H9 (cell line): Measurements from ENCODE around the gene RNF141. TPM values are rescaled to one million over a fixed set of nuclear protein-coding genes. Genes with fewer than 3 reads are reported as not detected.

Experiments
- DNase-seq: peaks from one replicate; pipeline ENCODE4 v3.0.0-alpha.2; 2017
- H2AFZ ChIP-seq: one replicate; pipeline ENCODE4 v1.6.1; 2013; ENCODE audit warnings: mild to moderate bottlenecking, low read length, control low read depth, moderate library complexity
- H2AK5ac ChIP-seq: 2 replicates; pipeline ENCODE4 v1.6.1; 2013; ENCODE audit warnings: low read length, control low read depth, mixed read lengths; ENCODE audit not compliant: insufficient read length
- H2BK120ac ChIP-seq: one replicate; pipeline ENCODE4 v1.6.1; 2013; ENCODE audit warnings: low read depth, mild to moderate bottlenecking, low read length, control low read depth, inconsistent platforms; ENCODE audit not compliant: poor library complexity, severe bottlenecking
- H2BK12ac ChIP-seq: 2 replicates; pipeline ENCODE4 v1.6.1; 2013; ENCODE audit warnings: low read length, control low read depth, mixed read lengths, low read depth; ENCODE audit not compliant: insufficient read length
- H2BK15ac ChIP-seq: 2 replicates; pipeline ENCODE4 v1.6.1; 2013; ENCODE audit warnings: low read depth, low read length, control low read depth
- H2BK20ac ChIP-seq: one replicate; pipeline ENCODE4 v1.6.1; 2013; ENCODE audit warnings: low read depth, mild to moderate bottlenecking, low read length, control low read depth, inconsistent platforms; ENCODE audit not compliant: poor library complexity, severe bottlenecking
- H2BK5ac ChIP-seq: 2 replicates; pipeline ENCODE4 v1.6.1; 2013; ENCODE audit warnings: low read length, control low read depth, mixed read lengths; ENCODE audit not compliant: insufficient read length
- H3K14ac ChIP-seq: 2 replicates; pipeline ENCODE4 v1.6.1; 2013; ENCODE audit warnings: low read length, control low read depth; ENCODE audit not compliant: insufficient read depth
- H3K18ac ChIP-seq: 2 replicates; pipeline ENCODE4 v1.6.1; 2013; ENCODE audit warnings: low read depth, mild to moderate bottlenecking, mixed read lengths, low read length, control low read depth; ENCODE audit not compliant: insufficient read length
- H3K23ac ChIP-seq: 2 replicates; pipeline ENCODE4 v1.6.1; 2013; ENCODE audit warnings: low read length, control low read depth, mixed read lengths, low read depth; ENCODE audit not compliant: insufficient read length
- H3K23me2 ChIP-seq: 2 replicates; pipeline ENCODE4 v1.6.1; 2013; ENCODE audit warnings: low read depth, mild to moderate bottlenecking, mixed read lengths, low read length, control low read depth; ENCODE audit not compliant: insufficient read length, poor library complexity, severe bottlenecking
- H3K27ac ChIP-seq: 2 replicates; pipeline ENCODE4 v1.5.1; 2013; ENCODE audit warnings: low read length, control low read depth, mixed read lengths, low read depth; ENCODE audit not compliant: insufficient read length
- H3K27me3 ChIP-seq: 2 replicates; pipeline ENCODE4 v1.6.1; 2013; ENCODE audit warnings: low read length, control low read depth, inconsistent platforms; ENCODE audit not compliant: insufficient read depth
- H3K4ac ChIP-seq: 2 replicates; pipeline ENCODE4 v1.6.1; 2013; ENCODE audit warnings: low read depth, mild to moderate bottlenecking, control low read depth, inconsistent platforms, low read length, moderate library complexity
- H3K4me1 ChIP-seq: 2 replicates; pipeline ENCODE4 v1.6.1; 2013; ENCODE audit warnings: low read length, control low read depth, inconsistent platforms; ENCODE audit not compliant: insufficient read depth
- H3K4me2 ChIP-seq: 2 replicates; pipeline ENCODE4 v1.6.1; 2013; ENCODE audit warnings: low read length, control low read depth, mixed read lengths; ENCODE audit not compliant: insufficient read length, insufficient read depth
- H3K56ac ChIP-seq: 2 replicates; pipeline ENCODE4 v1.6.1; 2013; ENCODE audit warnings: low read depth, mild to moderate bottlenecking, mixed read lengths, low read length, control low read depth; ENCODE audit not compliant: insufficient read length
- H3K79me1 ChIP-seq: 2 replicates; pipeline ENCODE4 v1.6.1; 2013; ENCODE audit warnings: low read depth, mild to moderate bottlenecking, moderate library complexity, low read length, control low read depth, inconsistent platforms; ENCODE audit not compliant: insufficient read depth, poor library complexity, severe bottlenecking
- H3K79me2 ChIP-seq: 2 replicates; pipeline ENCODE4 v1.6.1; 2013; ENCODE audit warnings: low read length, control low read depth, inconsistent platforms; ENCODE audit not compliant: insufficient read depth
- H3K9ac ChIP-seq: 2 replicates; pipeline ENCODE4 v1.6.1; 2013; ENCODE audit warnings: low read length, control low read depth, mixed read lengths; ENCODE audit not compliant: insufficient read length; ENCODE audit errors: extremely low read depth
- H3K9me3 ChIP-seq: one replicate; pipeline ENCODE4 v1.6.1; 2013; ENCODE audit warnings: low read depth, low read length, inconsistent platforms; ENCODE audit not compliant: control insufficient read depth
- H3T11ph ChIP-seq: one replicate; pipeline ENCODE4 v1.6.1; 2013; ENCODE audit warnings: mild to moderate bottlenecking, low read length, control low read depth, inconsistent platforms
- H4K20me1 ChIP-seq: one replicate; pipeline ENCODE4 v1.6.1; 2013; ENCODE audit not compliant: control insufficient read depth, insufficient read length, insufficient read depth
- H4K5ac ChIP-seq: 2 replicates; pipeline ENCODE4 v1.6.1; 2013; ENCODE audit warnings: low read depth, mild to moderate bottlenecking, mixed read lengths, low read length, control low read depth; ENCODE audit not compliant: insufficient read length
- H4K8ac ChIP-seq: replicated peaks from 2 replicates; pipeline ENCODE4 v1.6.1; 2013; ENCODE audit warnings: low read length, control low read depth, mixed read lengths, low read depth; ENCODE audit not compliant: insufficient read length
- H4K91ac ChIP-seq: 2 replicates; pipeline ENCODE4 v1.6.1; 2013; ENCODE audit warnings: low read depth, mild to moderate bottlenecking, moderate library complexity, mixed read lengths, low read length, control low read depth; ENCODE audit not compliant: insufficient read length
- H3K27ac Mint-ChIP-seq, 3 experiments: 2 replicates in 2 of 3; 3 replicates in 1 of 3; pipeline ENCODE4 v1.8.0; 2020 to 2021; ENCODE audit warnings: mixed read lengths in 3 of 3, mild to moderate bottlenecking in 1 of 3, moderate library complexity in 1 of 3
- H3K27me3 Mint-ChIP-seq: 2 replicates; pipeline ENCODE4 v1.8.0; 2021; ENCODE audit warnings: low read depth, mild to moderate bottlenecking, moderate library complexity, mixed read lengths
- H3K36me3 Mint-ChIP-seq, 3 experiments: 2 replicates in 2 of 3; 3 replicates in 1 of 3; pipeline ENCODE4 v1.8.0; 2020 to 2021; ENCODE audit warnings: low read depth in 3 of 3, mixed read lengths in 3 of 3; ENCODE audit not compliant: insufficient read depth in 1 of 3
- H3K4me1 Mint-ChIP-seq, 2 experiments: 2 replicates each; pipeline ENCODE4 v1.8.0; 2020; ENCODE audit warnings: mixed read lengths in 2 of 2
- H3K4me3 Mint-ChIP-seq, 2 experiments: 2 replicates in 1 of 2; 3 replicates in 1 of 2; pipeline ENCODE4 v1.8.0; 2020 to 2021; ENCODE audit warnings: mild to moderate bottlenecking in 2 of 2, mixed read lengths in 2 of 2, moderate library complexity in 1 of 2
- H3K9me3 Mint-ChIP-seq, 2 experiments: 2 replicates in 1 of 2; 3 replicates in 1 of 2; pipeline ENCODE4 v1.8.0; 2020; ENCODE audit warnings: mild to moderate bottlenecking in 2 of 2, mixed read lengths in 2 of 2, moderate library complexity in 1 of 2
- CTCF ChIP-seq: fragments of 200-600 bp; sonication (generic); conservative IDR thresholded peaks from 3 replicates; pipeline ENCODE4 v1.8.0; 2021; ENCODE audit warnings: antibody characterized with exemption, mild to moderate bottlenecking
- WGBS: extraction: QIAGEN DNeasy Blood & Tissue Kit; methylation state at CpG from one replicate; pipeline ENCODE4 v1.1.7; 2013; ENCODE audit warnings: missing lambda C conversion rate, low lambda C conversion rate, mixed read lengths; ENCODE audit not compliant: insufficient read length; ENCODE audit errors: extremely low coverage; 5-methylcytosine and 5-hydroxymethylcytosine counted together
- total RNA-seq: library from RNA; stranded (reverse); gene quantifications from 2 replicates; pipeline ENCODE4 v1.2.1, GENCODE V29; 2021

The RNF141 gene
- total RNA-seq, 1 experiment from 2014 or later = 24.7 TPM

GRCh38 chr11:10581481-10582019 lies 40.6 kb upstream of the RNF141 start:
- DNase-seq = no peak
- Histone ChIP-seq H3K23me2 (no peaks in the 10 kb centered on the region), H2BK120ac (no peak overlapping the region), H4K8ac (no peak overlapping the region), H4K20me1 (no peaks in the 10 kb centered on the region), H3K23ac (no peak overlapping the region), H2BK12ac (no peak overlapping the region), H2BK15ac (no peak overlapping the region), H2AK5ac (no peak overlapping the region), H3K56ac (no peak overlapping the region), H3K9ac (no peak overlapping the region), H3K27me3 (no peaks in the 10 kb centered on the region), H3T11ph (no peak overlapping the region), H3K4me2 (no peak overlapping the region), H3K9me3 (no peaks in the 10 kb centered on the region), H3K79me2 (no peaks in the 10 kb centered on the region), H2BK20ac (no peak overlapping the region), H3K79me1 (no peaks in the 10 kb centered on the region), H3K4ac (no peak overlapping the region), H3K27ac (no peak overlapping the region), H4K91ac (no peak overlapping the region), H4K5ac (no peak overlapping the region), H3K4me1 (no peaks in the 10 kb centered on the region), H3K14ac (no peak overlapping the region), H3K18ac (no peak overlapping the region), H2AFZ (no peak overlapping the region), H2BK5ac (no peak overlapping the region)
- peaks cover 5 to 10% of the 10 kb centered on the region in 2 experiments; a peak in 3 of 4 replicates for H3K4me1 Mint-ChIP-seq
- no peaks in the 10 kb centered on the region for H3K9me3 Mint-ChIP-seq
- H3K36me3 Mint-ChIP-seq = peaks cover 0 to 4% (median 2%) of the 10 kb centered on the region in 3 experiments; a peak in 1 of 7 replicates
- no CpG with 5 or more reads among the region's 4 CpGs for WGBS
- no peak overlapping the region for H3K4me3 Mint-ChIP-seq
- H3K27me3 Mint-ChIP-seq = no peaks in the 10 kb centered on the region
- no peak for TF ChIP-seq CTCF
- H3K27ac Mint-ChIP-seq = no peak overlapping the region; a peak in 1 of 7 replicates
